Neural progenitor cell (in vitro differentiated cells): ENCODE results near the gene GNG12. TPM values are rescaled to one million over a fixed set of nuclear protein-coding genes. Genes with fewer than 3 reads are reported as not detected.

Source experiments
- DNase-seq: peaks from one replicate; pipeline ENCODE4 v3.0.0-alpha.2; 2016; ENCODE audit warnings: low spot score
- H2AFZ ChIP-seq: fragments of 200-600 bp; sonication (generic); replicated peaks from 2 replicates; pipeline ENCODE4 v1.6.1; 2016; ENCODE audit warnings: antibody characterized with exemption
- H3F3A ChIP-seq: fragments of 200-600 bp; sonication (generic); 2 replicates; pipeline ENCODE4 v1.6.1; 2016; ENCODE audit warnings: antibody characterized with exemption, low read depth
- H3K27ac ChIP-seq: fragments of 200-600 bp; sonication (generic); 2 replicates; pipeline ENCODE4 v1.5.1; 2016; ENCODE audit warnings: mild to moderate bottlenecking
- H3K27me3 ChIP-seq: fragments of 200-600 bp; sonication (generic); 2 replicates; pipeline ENCODE4 v1.6.1; 2016; ENCODE audit warnings: mild to moderate bottlenecking, moderate library complexity
- H3K36me3 ChIP-seq: fragments of 200-600 bp; sonication (generic); 2 replicates; pipeline ENCODE4 v1.5.1; 2016
- H3K4me1 ChIP-seq: fragments of 200-600 bp; sonication (generic); 2 replicates; pipeline ENCODE4 v1.6.1; 2016; ENCODE audit warnings: mixed run types
- H3K4me2 ChIP-seq: fragments of 200-600 bp; sonication (generic); 2 replicates; pipeline ENCODE4 v1.6.1; 2016
- H3K4me3 ChIP-seq: fragments of 200-600 bp; sonication (generic); 2 replicates; pipeline ENCODE4 v1.5.1; 2016
- H3K79me2 ChIP-seq: fragments of 200-600 bp; sonication (generic); 2 replicates; pipeline ENCODE4 v1.6.1; 2016; ENCODE audit warnings: low read depth
- H3K9ac ChIP-seq: fragments of 200-600 bp; sonication (generic); 2 replicates; pipeline ENCODE4 v1.6.1; 2016
- H3K9me3 ChIP-seq: fragments of 200-600 bp; sonication (generic); 2 replicates; pipeline ENCODE4 v1.5.1; 2016; ENCODE audit warnings: low read depth
- H4K20me1 ChIP-seq: fragments of 200-600 bp; sonication (generic); 2 replicates; pipeline ENCODE4 v1.6.1; 2016; ENCODE audit warnings: low read depth
- H3K27ac Mint-ChIP-seq: 3 replicates; pipeline ENCODE4 v1.8.0; 2021; ENCODE audit warnings: mixed read lengths
- H3K27me3 Mint-ChIP-seq: 2 replicates; pipeline ENCODE4 v1.8.0; 2022; ENCODE audit warnings: low read depth, mild to moderate bottlenecking, inconsistent platforms, moderate library complexity, mixed read lengths; ENCODE audit not compliant: insufficient read depth
- H3K36me3 Mint-ChIP-seq: 3 replicates; pipeline ENCODE4 v1.8.0; 2021; ENCODE audit warnings: mixed read lengths
- H3K4me1 Mint-ChIP-seq: 3 replicates; pipeline ENCODE4 v1.8.0; 2021; ENCODE audit warnings: mixed read lengths
- H3K4me3 Mint-ChIP-seq: 3 replicates; pipeline ENCODE4 v1.8.0; 2021; ENCODE audit warnings: mild to moderate bottlenecking, moderate library complexity, mixed read lengths
- H3K9me3 Mint-ChIP-seq: 3 replicates; pipeline ENCODE4 v1.8.0; 2020; ENCODE audit warnings: mixed read lengths
- CTCF ChIP-seq: fragments of 200-600 bp; sonication (generic); IDR thresholded peaks from 2 replicates; pipeline ENCODE4 v1.5.1; 2017; ENCODE audit warnings: antibody characterized with exemption, mild to moderate bottlenecking
- EZH2 ChIP-seq: fragments of 200-600 bp; sonication (generic); IDR thresholded peaks from 2 replicates; pipeline ENCODE4 v1.6.1; 2017; ENCODE audit warnings: antibody characterized with exemption, mild to moderate bottlenecking, moderate library complexity
- EZH2phosphoT487 ChIP-seq: fragments of 200-600 bp; sonication (generic); IDR thresholded peaks from 2 replicates; pipeline ENCODE4 v1.6.1; 2017; ENCODE audit warnings: antibody characterized with exemption
- total RNA-seq: library from RNA; depleted of rRNA; stranded (reverse); fragments of >200 nt; gene quantifications from 2 replicates; pipeline ENCODE4 v1.2.3, GENCODE V29; 2015; ENCODE audit warnings: low replicate concordance

The GNG12 gene
- total RNA-seq, 1 donor from 2014 or later: 44.5 TPM

- H3K79me2 ChIP-seq: no peaks in the 10 kb centered on the region
- H3K27ac ChIP-seq: no peak overlapping the region
Observed at GRCh38 chr1:67723126-67723525, 110.1 kb downstream of the GNG12 start.

GRCh38 chr1:67722292-67722944 is 110.8 kb downstream of the GNG12 start:
- Histone ChIP-seq H2AFZ (no peak overlapping the region), H3K4me1 (peaks cover 19% of the 10 kb centered on the region), H3K79me2 (no peaks in the 10 kb centered on the region), H3K27ac (no peak overlapping the region), H3K4me3 (no peak overlapping the region), H3K27me3 (no peaks in the 10 kb centered on the region), H3F3A (no peaks in the 10 kb centered on the region), H3K9me3 (no peaks in the 10 kb centered on the region), H3K4me2 (no peak overlapping the region), H3K36me3 (no peaks in the 10 kb centered on the region), H4K20me1 (no peaks in the 10 kb centered on the region), H3K9ac (no peak overlapping the region)
- peaks cover 9% of the 10 kb centered on the region for H3K4me1 Mint-ChIP-seq
- no peaks in the 10 kb centered on the region for H3K36me3 Mint-ChIP-seq
- H3K27ac Mint-ChIP-seq: no peak overlapping the region
- H3K27me3 Mint-ChIP-seq: no peaks in the 10 kb centered on the region
- H3K9me3 Mint-ChIP-seq: no peaks in the 10 kb centered on the region
- no peak for DNase-seq
- TF ChIP-seq CTCF (no peak), EZH2 (no peak), EZH2phosphoT487 (no peak)
- H3K4me3 Mint-ChIP-seq: no peak overlapping the region

More at GRCh38 chr1:67723126-67723525, 110.1 kb downstream of the GNG12 start:
- no peak overlapping the region for H3K4me2 ChIP-seq
- no peaks in the 10 kb centered on the region for H3K9me3 ChIP-seq
- H3K27ac Mint-ChIP-seq: no peak overlapping the region
- no peak for DNase-seq
- no peak overlapping the region for H3K4me3 Mint-ChIP-seq
- no peaks in the 10 kb centered on the region for H3K27me3 ChIP-seq
- TF ChIP-seq EZH2: no peak
- no peak for TF ChIP-seq EZH2phosphoT487
- no peak for TF ChIP-seq CTCF
- H3K9ac ChIP-seq: no peak overlapping the region
- H3F3A ChIP-seq: no peaks in the 10 kb centered on the region
- no peak overlapping the region for H2AFZ ChIP-seq
- H3K36me3 Mint-ChIP-seq: no peaks in the 10 kb centered on the region
- no peaks in the 10 kb centered on the region for H3K27me3 Mint-ChIP-seq
- H3K36me3 ChIP-seq: no peaks in the 10 kb centered on the region
- H3K4me1 ChIP-seq: peaks cover 19% of the 10 kb centered on the region
- peaks cover 9% of the 10 kb centered on the region for H3K4me1 Mint-ChIP-seq
- H3K4me3 ChIP-seq: no peak overlapping the region
- no peaks in the 10 kb centered on the region for H4K20me1 ChIP-seq
- no peaks in the 10 kb centered on the region for H3K9me3 Mint-ChIP-seq

- no peaks in the 10 kb centered on the region for H3K27me3 ChIP-seq
- Mint-ChIP-seq H3K36me3 (no peaks in the 10 kb centered on the region), H3K4me1 (peaks cover 9% of the 10 kb centered on the region), H3K27me3 (no peaks in the 10 kb centered on the region), H3K4me3 (no peak overlapping the region), H3K27ac (no peak overlapping the region), H3K9me3 (no peaks in the 10 kb centered on the region)
- no peaks in the 10 kb centered on the region for H3K79me2 ChIP-seq
- no peaks in the 10 kb centered on the region for H3F3A ChIP-seq
- no peak overlapping the region for H3K9ac ChIP-seq
- H3K4me2 ChIP-seq: no peak overlapping the region
- no peaks in the 10 kb centered on the region for H3K9me3 ChIP-seq
- no peaks in the 10 kb centered on the region for H4K20me1 ChIP-seq
- H2AFZ ChIP-seq: no peak overlapping the region
- no peak overlapping the region for H3K4me3 ChIP-seq
- no peaks in the 10 kb centered on the region for H3K36me3 ChIP-seq
- peaks cover 19% of the 10 kb centered on the region for H3K4me1 ChIP-seq
- no peak overlapping the region for H3K27ac ChIP-seq
- TF ChIP-seq CTCF (no peak), EZH2phosphoT487 (no peak), EZH2 (no peak)
- no peak for DNase-seq
Observed at GRCh38 chr1:67721650-67722291, 111.5 kb downstream of the GNG12 start.
